K562 (cell line): Measurements from ENCODE around the gene HPS5.

Source experiments
- BCLAF1 ChIP-seq, 2 experiments: fragments of 450-650 bp in 1 of 2; IDR thresholded peaks; 2 replicates each; pipeline ENCODE4 v1.6.1; 2011 to 2017; ENCODE audit warnings: low read depth in 2 of 2, antibody characterized with exemption in 1 of 2, borderline replicate concordance in 1 of 2, low read length in 1 of 2, mild to moderate bottlenecking in 1 of 2, mixed read lengths in 1 of 2; ENCODE audit not compliant: control insufficient read depth in 1 of 2
- BHLHE40 ChIP-seq: IDR thresholded peaks from 2 replicates; pipeline ENCODE4 v1.6.1; 2011; ENCODE audit warnings: low read length, improper control_type of control experiment
- BMI1 ChIP-seq: fragments of 150-350 bp; IDR thresholded peaks from 2 replicates; pipeline ENCODE4 v1.6.1; 2014; ENCODE audit warnings: low read length
- LARP7 ChIP-seq: fragments of 450-650 bp; IDR thresholded peaks from 2 replicates; pipeline ENCODE4 v1.6.1; 2016
- MAX ChIP-seq: sonication (generic); formaldehyde crosslinking; IDR thresholded peaks from 2 replicates; pipeline ENCODE4 v1.9.0; 2022; ENCODE audit warnings: mild to moderate bottlenecking, missing genetic modification reagents
- MNT ChIP-seq, 2 experiments: fragments of 450-650 bp; conservative IDR thresholded peaks; 2 replicates each; pipeline ENCODE4 v1.6.1; 2017; ENCODE audit warnings: mild to moderate bottlenecking in 2 of 2, moderate library complexity in 2 of 2
- SIN3B ChIP-seq: fragments of 450-650 bp; IDR thresholded peaks from 2 replicates; pipeline ENCODE4 v1.6.1; 2017; ENCODE audit warnings: low read depth, mild to moderate bottlenecking, moderate library complexity
- U2AF2 ChIP-seq: fragments of 200-400 bp; formaldehyde crosslinking; optimal IDR thresholded peaks from 2 replicates; pipeline ENCODE3; 2017; ENCODE audit warnings: low read depth, mild to moderate bottlenecking, low read length

- no peak for TF ChIP-seq BHLHE40
- TF ChIP-seq MAX: no peak
- no peak for TF ChIP-seq LARP7
- no peak for TF ChIP-seq SIN3B
- TF ChIP-seq BMI1: no peak
- TF ChIP-seq U2AF2: no peak
- TF ChIP-seq MNT (conservative IDR thresholded peaks at IDR 0.05): no peak
- TF ChIP-seq BCLAF1 (IDR thresholded peaks at IDR 0.05; ENCODE audit: borderline replicate concordance in 1 of 2, control insufficient read depth in 1 of 2, low read depth in 2 of 2, low read length in 1 of 2): no peak
These were observed 13.7 kb downstream of the HPS5 start for GRCh38 chr11:18308242-18308641.
